Measurements from ENCODE around the gene DZIP1L.

Gene DZIP1L

DNA sequence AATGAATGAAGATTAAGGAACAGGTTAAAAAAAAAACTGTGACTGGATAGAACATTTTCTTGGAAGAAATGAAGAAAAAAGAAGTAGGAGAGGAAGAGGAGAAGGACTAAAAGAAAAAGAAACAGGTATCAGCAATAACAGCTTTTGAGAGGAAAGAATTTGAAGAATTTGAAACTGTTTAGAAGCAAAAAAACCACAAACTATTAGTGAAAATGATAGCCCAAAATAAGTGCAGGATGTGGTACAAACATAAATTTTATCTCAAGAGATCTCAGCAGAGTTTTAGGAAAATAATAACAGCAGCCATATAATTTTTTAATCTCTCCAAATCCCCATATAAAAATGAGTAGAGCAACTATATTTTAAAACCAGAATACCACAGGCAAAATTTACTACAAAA, 25.5 kb upstream of the DZIP1L start:
- TF ChIP-seq, protein P1, sequence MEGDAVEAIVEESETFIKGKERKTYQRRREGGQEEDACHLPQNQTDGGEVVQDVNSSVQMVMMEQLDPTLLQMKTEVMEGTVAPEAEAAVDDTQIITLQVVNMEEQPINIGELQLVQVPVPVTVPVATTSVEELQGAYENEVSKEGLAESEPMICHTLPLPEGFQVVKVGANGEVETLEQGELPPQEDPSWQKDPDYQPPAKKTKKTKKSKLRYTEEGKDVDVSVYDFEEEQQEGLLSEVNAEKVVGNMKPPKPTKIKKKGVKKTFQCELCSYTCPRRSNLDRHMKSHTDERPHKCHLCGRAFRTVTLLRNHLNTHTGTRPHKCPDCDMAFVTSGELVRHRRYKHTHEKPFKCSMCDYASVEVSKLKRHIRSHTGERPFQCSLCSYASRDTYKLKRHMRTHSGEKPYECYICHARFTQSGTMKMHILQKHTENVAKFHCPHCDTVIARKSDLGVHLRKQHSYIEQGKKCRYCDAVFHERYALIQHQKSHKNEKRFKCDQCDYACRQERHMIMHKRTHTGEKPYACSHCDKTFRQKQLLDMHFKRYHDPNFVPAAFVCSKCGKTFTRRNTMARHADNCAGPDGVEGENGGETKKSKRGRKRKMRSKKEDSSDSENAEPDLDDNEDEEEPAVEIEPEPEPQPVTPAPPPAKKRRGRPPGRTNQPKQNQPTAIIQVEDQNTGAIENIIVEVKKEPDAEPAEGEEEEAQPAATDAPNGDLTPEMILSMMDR (IDR thresholded peaks at IDR 0.05; ENCODE audit: insufficient read depth, low read length, missing control alignments) = no peak
- no peak overlapping the region for H3K4me3 ChIP-seq (ENCODE audit: low read depth, low read length)
- DNase-seq (ENCODE audit: low read depth, low spot score) = no peak
- ChIA-PET POLR2A (no interaction called here), CTCF (interaction anchor here (1.2 kb wide), 1 partner anchor 22 kb away, joined by 5 read pairs; no protein-coding TSS in a partner anchor)

DNA sequence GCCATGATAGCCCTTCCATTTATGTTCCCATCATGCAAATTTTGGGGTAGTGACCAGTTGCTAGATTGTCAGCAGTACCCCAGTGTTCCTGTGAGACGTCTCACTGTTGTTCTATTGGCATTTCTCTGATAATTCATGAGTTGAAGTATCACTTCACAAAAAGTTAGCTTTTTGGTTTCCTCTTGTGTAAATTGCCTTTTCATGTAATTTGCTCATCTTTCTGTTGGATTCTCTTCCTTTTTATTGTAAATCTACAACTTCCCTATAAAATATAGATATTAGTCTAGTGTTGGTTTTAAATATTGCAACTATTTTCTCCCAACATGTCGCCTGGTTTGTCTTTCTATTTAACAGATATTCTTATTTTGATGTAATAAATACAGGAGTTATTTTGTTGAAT, 24.3 kb upstream of the DZIP1L start:
- ChIA-PET CTCF (interaction anchor here (2.5 kb wide), 1 partner anchor 21 kb away, joined by 6 read pairs; no protein-coding TSS in a partner anchor), POLR2A (interaction anchor here (0.7 kb wide), 1 partner anchor 955 kb away, joined by 4 read pairs; no protein-coding TSS in a partner anchor)
- H3K4me3 ChIP-seq (ENCODE audit: low read depth, low read length) = no peak overlapping the region
- TF ChIP-seq, protein P1 (IDR thresholded peaks at IDR 0.05; ENCODE audit: insufficient read depth, low read length, missing control alignments) = no peak
- no peak for DNase-seq (ENCODE audit: low read depth, low spot score)

DNA sequence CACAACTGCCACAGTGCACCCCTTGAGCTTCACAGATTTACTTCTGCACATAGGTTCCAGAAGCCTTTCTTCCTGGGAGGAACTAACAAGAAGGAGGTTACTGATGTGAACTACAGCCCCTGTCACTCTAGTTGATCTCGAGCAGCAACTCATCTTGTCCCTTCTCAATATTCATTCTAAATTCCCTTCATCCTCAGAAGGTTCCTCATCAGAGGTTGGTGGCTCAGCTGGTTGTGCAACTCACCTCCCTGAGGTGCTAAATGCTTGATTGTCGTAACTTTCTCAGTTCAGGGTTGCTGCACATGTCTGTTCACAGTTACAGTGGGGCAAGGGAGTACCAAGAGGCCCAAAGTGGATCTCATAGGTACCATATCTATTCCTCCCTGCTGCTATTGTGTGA, 22.5 kb upstream of the DZIP1L start:
- H3K4me3 ChIP-seq (ENCODE audit: low read depth, low read length) = no peak overlapping the region
- DNase-seq (ENCODE audit: low read depth, low spot score) = no peak
- ChIA-PET CTCF (interaction anchor here (2.5 kb wide), 1 partner anchor 19 kb away, joined by 6 read pairs; no protein-coding TSS in a partner anchor), POLR2A (no interaction called here)
- TF ChIP-seq, protein P1 (IDR thresholded peaks at IDR 0.05; ENCODE audit: insufficient read depth, low read length, missing control alignments) = no peak

DNA sequence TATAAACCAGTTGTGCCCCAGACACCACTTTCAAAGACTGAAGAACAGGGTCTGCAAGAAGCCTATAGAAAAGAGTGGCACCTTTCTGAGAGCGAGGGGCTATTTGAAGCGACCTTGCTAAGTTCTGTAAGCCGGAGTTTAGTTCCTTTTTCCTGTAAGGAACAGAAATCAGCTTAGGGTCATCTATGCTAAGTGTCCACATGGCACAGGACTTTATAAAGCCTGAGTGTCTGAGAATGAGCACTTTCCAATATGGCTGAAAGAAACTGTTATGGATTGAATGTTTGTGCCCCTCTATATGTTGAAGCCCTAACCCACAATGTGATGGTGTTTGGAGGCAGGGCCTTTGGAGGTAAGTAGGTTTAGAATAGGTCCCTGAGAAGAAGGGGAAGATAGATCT, 20.8 kb upstream of the DZIP1L start:
- POLR2A ChIA-PET = no interaction called here
- no peak for DNase-seq (ENCODE audit: low read depth, low spot score)
- H3K4me3 ChIP-seq (ENCODE audit: low read depth, low read length) = no peak overlapping the region
- TF ChIP-seq, protein P1 (IDR thresholded peaks at IDR 0.05; ENCODE audit: insufficient read depth, low read length, missing control alignments) = no peak
- CTCF ChIA-PET = no interaction called here

DNA sequence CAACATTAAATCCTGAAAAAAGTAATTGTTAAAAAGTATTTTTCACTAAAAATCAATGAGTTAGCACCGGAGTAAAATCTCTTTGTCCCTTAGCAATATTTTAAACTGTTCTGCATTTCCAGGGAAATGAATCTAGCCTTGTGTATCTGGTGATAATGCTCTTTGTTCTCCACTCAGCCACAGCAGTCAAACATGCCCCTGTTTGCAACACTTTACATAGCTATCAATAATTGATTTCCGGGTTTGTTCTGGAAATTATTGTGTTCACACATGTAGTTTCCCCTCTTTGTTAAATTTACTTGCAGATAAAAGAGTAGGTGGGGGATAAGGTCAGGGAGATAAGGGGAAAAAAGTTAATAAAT, 20.4 kb upstream of the DZIP1L start:
- ChIA-PET CTCF (no interaction called here), POLR2A (no interaction called here)
- TF ChIP-seq, protein P1 (IDR thresholded peaks at IDR 0.05; ENCODE audit: insufficient read depth, low read length, missing control alignments) = no peak
- H3K4me3 ChIP-seq (ENCODE audit: low read depth, low read length) = no peak overlapping the region
- no peak for DNase-seq (ENCODE audit: low read depth, low spot score)

DNA sequence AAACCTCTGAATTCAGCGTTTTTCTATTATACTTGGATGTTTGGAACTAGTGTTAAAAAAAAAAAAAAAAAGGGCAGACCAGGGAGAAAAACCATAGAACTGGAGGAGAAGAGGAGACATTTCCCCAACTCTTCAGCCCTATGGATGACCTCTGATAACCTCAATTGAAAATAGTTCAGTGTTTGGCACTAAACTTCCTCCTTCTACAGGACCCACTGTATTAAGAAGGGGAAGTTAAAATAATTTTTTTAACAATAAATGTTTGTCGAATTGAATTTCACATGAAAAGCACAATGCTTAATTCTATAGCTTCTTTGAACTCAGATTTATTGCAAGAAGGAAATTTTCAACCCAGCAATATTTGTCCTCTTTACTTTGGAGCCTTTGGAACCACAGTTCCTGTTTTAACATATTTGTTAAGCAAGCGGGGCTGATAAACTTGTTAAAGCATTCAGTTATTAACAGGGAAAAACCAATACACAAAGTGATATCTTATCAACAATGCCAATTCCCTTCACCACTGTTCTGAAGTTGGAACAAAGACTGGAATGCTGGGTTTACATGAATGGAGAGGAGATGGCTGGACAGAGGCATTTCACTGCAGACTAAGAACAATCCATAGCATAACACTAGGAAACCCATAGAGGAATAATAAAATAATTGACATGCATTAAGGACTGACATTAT, 19.9 kb upstream of the DZIP1L start:
- ChIA-PET POLR2A (no interaction called here), CTCF (no interaction called here)

More for the DNA sequence above, 19.9 kb upstream of the DZIP1L start:
- TF ChIP-seq, protein P1 (IDR thresholded peaks at IDR 0.05; ENCODE audit: insufficient read depth, low read length, missing control alignments) = no peak
- no peak overlapping the region for H3K4me3 ChIP-seq (ENCODE audit: low read depth, low read length)
- no peak for DNase-seq (ENCODE audit: low read depth, low spot score)
